ENCODE results near the gene FAH. TPM values are rescaled to one million over a fixed set of nuclear protein-coding genes. Genes with fewer than 3 reads are reported as not detected.
"Not testable (repeated sequence)": the region's sequence is repeated elsewhere in the genome, so short reads cannot be mapped to it uniquely, and the experiment has no call there.

Gene FAH
- total RNA-seq (2014; rRNA removed; shearing (Covaris generic)): 162 and 172 TPM in 2 replicates

GRCh38 chr15:80152896-80153876 is at the start of gene FAH:
Gene FAH, plus strand, starts transcription at chr15:80152999. Its CDS starts 56 bp downstream, at chr15:80153055.
- DNase-seq (ENCODE audit: low read depth): peak; percentile 81

GRCh38 chr15:80105193-80105592 is 47.6 kb upstream of the FAH start:
- no peak for DNase-seq (ENCODE audit: low read depth)

GRCh38 chr15:80105595-80105994 is 47.2 kb upstream of the FAH start:
- DNase-seq (ENCODE audit: low read depth): peak; percentile 49

- peak; percentile 11 for DNase-seq (ENCODE audit: low read depth)
Measured at GRCh38 chr15:80106051-80106450, 46.7 kb upstream of the FAH start.

- DNase-seq (ENCODE audit: low read depth): no peak
Measured at GRCh38 chr15:80107204-80107603, 45.6 kb upstream of the FAH start.

- no peak for DNase-seq (ENCODE audit: low read depth)
Measured at GRCh38 chr15:80107774-80108173, 45.0 kb upstream of the FAH start.

- DNase-seq (ENCODE audit: low read depth): no peak
Measured at GRCh38 chr15:80109388-80109787, 43.4 kb upstream of the FAH start.

GRCh38 chr15:80110920-80111319 is 41.9 kb upstream of the FAH start:
- DNase-seq (ENCODE audit: low read depth): no peak

GRCh38 chr15:80114114-80114513 is 38.7 kb upstream of the FAH start:
- no peak for DNase-seq (ENCODE audit: low read depth)

GRCh38 chr15:80115021-80115420 is 37.8 kb upstream of the FAH start:
- DNase-seq (ENCODE audit: low read depth): no peak

- no peak for DNase-seq (ENCODE audit: low read depth)
Measured at GRCh38 chr15:80118956-80119355, 33.8 kb upstream of the FAH start.

GRCh38 chr15:80120636-80121035 is 32.2 kb upstream of the FAH start:
- DNase-seq (ENCODE audit: low read depth): no peak

GRCh38 chr15:80121546-80121945 is 31.3 kb upstream of the FAH start:
- DNase-seq (ENCODE audit: low read depth): peak; percentile 7

- no peak for DNase-seq (ENCODE audit: low read depth)
Measured at GRCh38 chr15:80123034-80123433, 29.8 kb upstream of the FAH start.

- not testable (repeated sequence) for DNase-seq (ENCODE audit: low read depth)
Measured at GRCh38 chr15:80127253-80127652, 25.5 kb upstream of the FAH start.

GRCh38 chr15:80127911-80128310 is 24.9 kb upstream of the FAH start:
- no peak for DNase-seq (ENCODE audit: low read depth)

GRCh38 chr15:80132382-80132781 is 20.4 kb upstream of the FAH start:
- no peak for DNase-seq (ENCODE audit: low read depth)

- DNase-seq (ENCODE audit: low read depth): no peak
Measured at GRCh38 chr15:80136854-80137253, 15.9 kb upstream of the FAH start.

GRCh38 chr15:80138961-80139360 is 13.8 kb upstream of the FAH start:
- DNase-seq (ENCODE audit: low read depth): no peak

GRCh38 chr15:80140909-80141308 is 11.9 kb upstream of the FAH start:
- DNase-seq (ENCODE audit: low read depth): no peak

GRCh38 chr15:80141916-80142598 is 10.7 kb upstream of the FAH start:
- no peak for DNase-seq (ENCODE audit: low read depth)

- no peak for DNase-seq (ENCODE audit: low read depth)
Measured at GRCh38 chr15:80142646-80143045, 10.2 kb upstream of the FAH start.

GRCh38 chr15:80151148-80151547 is 1.7 kb upstream of the FAH start:
- DNase-seq (ENCODE audit: low read depth): no peak

All from RPMI7951 (cell line).